SK-N-SH (cell line): Measurements from ENCODE around the gene FABP2.
"Not testable (repeated sequence)": the region's sequence is repeated elsewhere in the genome, so short reads cannot be mapped to it uniquely, and the experiment has no call there.

ENCODE experiments used
- EP300 ChIP-seq, 2 experiments: IDR thresholded peaks; 2 replicates each; pipeline versions ENCODE4 v1.4.0 to v1.6.1; 2012; ENCODE audit warnings: borderline replicate concordance in 1 of 2, low read depth in 1 of 2, low read length in 1 of 2
- EZH2phosphoT487 ChIP-seq: fragments of 200-600 bp; sonication (generic); IDR thresholded peaks from 2 replicates; pipeline ENCODE4 v1.6.1; 2017; ENCODE audit warnings: low read depth, mixed run types, mild to moderate bottlenecking, antibody characterized with exemption, moderate library complexity, borderline replicate concordance
- FOXM1 ChIP-seq: IDR thresholded peaks from 2 replicates; pipeline ENCODE4 v1.4.0; 2012; ENCODE audit warnings: low read depth, mild to moderate bottlenecking
- RAD21 ChIP-seq: IDR thresholded peaks from 2 replicates; pipeline ENCODE4 v1.6.1; 2012; ENCODE audit warnings: mild to moderate bottlenecking, low read length
- TAF1 ChIP-seq: IDR thresholded peaks from 2 replicates; pipeline ENCODE4 v1.6.1; 2012; ENCODE audit warnings: low read depth, mild to moderate bottlenecking, low read length, moderate library complexity, borderline replicate concordance
- TF ChIP-seq, protein P1 (sequence below): IDR thresholded peaks from 2 replicates; pipeline ENCODE4 v1.4.0; 2012; ENCODE audit warnings: low read depth
- TF ChIP-seq, protein P2 (sequence below): IDR thresholded peaks from 2 replicates; pipeline ENCODE4 v1.6.1; 2012; ENCODE audit warnings: mild to moderate bottlenecking, low read depth, low read length, moderate library complexity
- TF ChIP-seq, protein P3 (sequence below): fragments of 200-600 bp; sonication (generic); IDR thresholded peaks from 2 replicates; pipeline ENCODE4 v1.6.1; 2017; ENCODE audit warnings: antibody characterized with exemption, mild to moderate bottlenecking, moderate library complexity
- TF ChIP-seq, protein P4 (sequence below): IDR thresholded peaks from 2 replicates; pipeline ENCODE4 v1.4.0; 2012; ENCODE audit warnings: low read depth, borderline replicate concordance
- TF ChIP-seq, protein P5 (sequence below): fragments of 150-350 bp; IDR thresholded peaks from 2 replicates; pipeline ENCODE4 v1.6.1; 2017; ENCODE audit warnings: antibody characterized with exemption, low read length, low read depth, borderline replicate concordance

DNA sequence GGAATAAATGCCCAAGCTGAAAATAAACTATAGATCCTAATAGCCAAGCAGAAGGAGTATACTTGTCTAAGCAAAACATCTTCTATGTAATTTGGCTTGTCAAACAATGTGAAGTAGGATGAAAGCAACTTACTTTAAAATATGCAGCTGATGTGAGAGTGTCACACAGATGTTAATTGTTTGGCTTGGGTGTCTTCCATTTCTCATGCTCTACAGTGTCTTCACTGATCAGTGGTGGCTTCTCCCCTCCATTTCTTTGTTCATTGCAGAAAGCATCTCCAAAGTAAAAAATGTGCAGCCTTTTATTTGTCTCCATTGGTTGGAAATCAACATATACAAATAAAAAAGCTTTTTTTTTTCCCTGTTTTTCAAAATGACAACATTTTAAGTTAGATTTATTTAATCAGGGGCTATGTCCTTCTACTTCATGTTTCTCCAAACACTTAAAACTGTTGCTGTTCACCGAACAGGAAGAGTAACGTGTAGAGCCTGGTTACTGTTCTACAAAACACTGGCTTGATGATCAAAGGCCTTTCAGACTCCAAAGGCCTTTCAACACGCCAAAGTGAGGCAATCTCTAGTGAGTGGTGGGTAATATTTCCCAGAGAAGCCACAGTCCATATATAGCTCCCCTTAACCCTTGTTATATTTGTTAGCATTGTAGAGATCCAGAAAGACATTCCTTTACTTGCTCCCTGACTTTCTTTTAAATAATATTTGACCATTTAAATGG, 49.2 kb upstream of the FABP2 start:
- TF ChIP-seq, protein P1, sequence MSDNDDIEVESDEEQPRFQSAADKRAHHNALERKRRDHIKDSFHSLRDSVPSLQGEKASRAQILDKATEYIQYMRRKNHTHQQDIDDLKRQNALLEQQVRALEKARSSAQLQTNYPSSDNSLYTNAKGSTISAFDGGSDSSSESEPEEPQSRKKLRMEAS: not testable (repeated sequence)
- not testable (repeated sequence) for TF ChIP-seq EZH2phosphoT487; RAD21; FOXM1; TAF1; EP300 (IDR thresholded peaks at IDR 0.05; ENCODE audit: borderline replicate concordance in 1 of 2, low read depth in 1 of 2, low read length in 1 of 2)
- TF ChIP-seq, protein P2, sequence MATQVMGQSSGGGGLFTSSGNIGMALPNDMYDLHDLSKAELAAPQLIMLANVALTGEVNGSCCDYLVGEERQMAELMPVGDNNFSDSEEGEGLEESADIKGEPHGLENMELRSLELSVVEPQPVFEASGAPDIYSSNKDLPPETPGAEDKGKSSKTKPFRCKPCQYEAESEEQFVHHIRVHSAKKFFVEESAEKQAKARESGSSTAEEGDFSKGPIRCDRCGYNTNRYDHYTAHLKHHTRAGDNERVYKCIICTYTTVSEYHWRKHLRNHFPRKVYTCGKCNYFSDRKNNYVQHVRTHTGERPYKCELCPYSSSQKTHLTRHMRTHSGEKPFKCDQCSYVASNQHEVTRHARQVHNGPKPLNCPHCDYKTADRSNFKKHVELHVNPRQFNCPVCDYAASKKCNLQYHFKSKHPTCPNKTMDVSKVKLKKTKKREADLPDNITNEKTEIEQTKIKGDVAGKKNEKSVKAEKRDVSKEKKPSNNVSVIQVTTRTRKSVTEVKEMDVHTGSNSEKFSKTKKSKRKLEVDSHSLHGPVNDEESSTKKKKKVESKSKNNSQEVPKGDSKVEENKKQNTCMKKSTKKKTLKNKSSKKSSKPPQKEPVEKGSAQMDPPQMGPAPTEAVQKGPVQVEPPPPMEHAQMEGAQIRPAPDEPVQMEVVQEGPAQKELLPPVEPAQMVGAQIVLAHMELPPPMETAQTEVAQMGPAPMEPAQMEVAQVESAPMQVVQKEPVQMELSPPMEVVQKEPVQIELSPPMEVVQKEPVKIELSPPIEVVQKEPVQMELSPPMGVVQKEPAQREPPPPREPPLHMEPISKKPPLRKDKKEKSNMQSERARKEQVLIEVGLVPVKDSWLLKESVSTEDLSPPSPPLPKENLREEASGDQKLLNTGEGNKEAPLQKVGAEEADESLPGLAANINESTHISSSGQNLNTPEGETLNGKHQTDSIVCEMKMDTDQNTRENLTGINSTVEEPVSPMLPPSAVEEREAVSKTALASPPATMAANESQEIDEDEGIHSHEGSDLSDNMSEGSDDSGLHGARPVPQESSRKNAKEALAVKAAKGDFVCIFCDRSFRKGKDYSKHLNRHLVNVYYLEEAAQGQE: not testable (repeated sequence)
- TF ChIP-seq, protein P3, sequence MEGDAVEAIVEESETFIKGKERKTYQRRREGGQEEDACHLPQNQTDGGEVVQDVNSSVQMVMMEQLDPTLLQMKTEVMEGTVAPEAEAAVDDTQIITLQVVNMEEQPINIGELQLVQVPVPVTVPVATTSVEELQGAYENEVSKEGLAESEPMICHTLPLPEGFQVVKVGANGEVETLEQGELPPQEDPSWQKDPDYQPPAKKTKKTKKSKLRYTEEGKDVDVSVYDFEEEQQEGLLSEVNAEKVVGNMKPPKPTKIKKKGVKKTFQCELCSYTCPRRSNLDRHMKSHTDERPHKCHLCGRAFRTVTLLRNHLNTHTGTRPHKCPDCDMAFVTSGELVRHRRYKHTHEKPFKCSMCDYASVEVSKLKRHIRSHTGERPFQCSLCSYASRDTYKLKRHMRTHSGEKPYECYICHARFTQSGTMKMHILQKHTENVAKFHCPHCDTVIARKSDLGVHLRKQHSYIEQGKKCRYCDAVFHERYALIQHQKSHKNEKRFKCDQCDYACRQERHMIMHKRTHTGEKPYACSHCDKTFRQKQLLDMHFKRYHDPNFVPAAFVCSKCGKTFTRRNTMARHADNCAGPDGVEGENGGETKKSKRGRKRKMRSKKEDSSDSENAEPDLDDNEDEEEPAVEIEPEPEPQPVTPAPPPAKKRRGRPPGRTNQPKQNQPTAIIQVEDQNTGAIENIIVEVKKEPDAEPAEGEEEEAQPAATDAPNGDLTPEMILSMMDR: not testable (repeated sequence)
- TF ChIP-seq, protein P4, sequence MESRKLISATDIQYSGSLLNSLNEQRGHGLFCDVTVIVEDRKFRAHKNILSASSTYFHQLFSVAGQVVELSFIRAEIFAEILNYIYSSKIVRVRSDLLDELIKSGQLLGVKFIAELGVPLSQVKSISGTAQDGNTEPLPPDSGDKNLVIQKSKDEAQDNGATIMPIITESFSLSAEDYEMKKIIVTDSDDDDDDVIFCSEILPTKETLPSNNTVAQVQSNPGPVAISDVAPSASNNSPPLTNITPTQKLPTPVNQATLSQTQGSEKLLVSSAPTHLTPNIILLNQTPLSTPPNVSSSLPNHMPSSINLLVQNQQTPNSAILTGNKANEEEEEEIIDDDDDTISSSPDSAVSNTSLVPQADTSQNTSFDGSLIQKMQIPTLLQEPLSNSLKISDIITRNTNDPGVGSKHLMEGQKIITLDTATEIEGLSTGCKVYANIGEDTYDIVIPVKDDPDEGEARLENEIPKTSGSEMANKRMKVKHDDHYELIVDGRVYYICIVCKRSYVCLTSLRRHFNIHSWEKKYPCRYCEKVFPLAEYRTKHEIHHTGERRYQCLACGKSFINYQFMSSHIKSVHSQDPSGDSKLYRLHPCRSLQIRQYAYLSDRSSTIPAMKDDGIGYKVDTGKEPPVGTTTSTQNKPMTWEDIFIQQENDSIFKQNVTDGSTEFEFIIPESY: not testable (repeated sequence)
- TF ChIP-seq, protein P5, sequence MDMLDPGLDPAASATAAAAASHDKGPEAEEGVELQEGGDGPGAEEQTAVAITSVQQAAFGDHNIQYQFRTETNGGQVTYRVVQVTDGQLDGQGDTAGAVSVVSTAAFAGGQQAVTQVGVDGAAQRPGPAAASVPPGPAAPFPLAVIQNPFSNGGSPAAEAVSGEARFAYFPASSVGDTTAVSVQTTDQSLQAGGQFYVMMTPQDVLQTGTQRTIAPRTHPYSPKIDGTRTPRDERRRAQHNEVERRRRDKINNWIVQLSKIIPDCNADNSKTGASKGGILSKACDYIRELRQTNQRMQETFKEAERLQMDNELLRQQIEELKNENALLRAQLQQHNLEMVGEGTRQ: not testable (repeated sequence)
